NCI-H510A (cell line): ENCODE results near the gene NFIA.

Source experiments
- DNase-seq: peaks from one replicate; lab custom pipeline; 2025; lab: John Stamatoyannopoulos, UW

NFIA gene

GRCh38 chr1:61082311-61083012, at the start of gene NFIA:
Gene NFIA, plus strand, starts transcription at chr1:61082561.
- DNase-seq: peak; percentile 64

GRCh38 chr1:61035880-61036279, 46.5 kb upstream of the NFIA start:
- DNase-seq: no peak

GRCh38 chr1:61042466-61043009, 39.8 kb upstream of the NFIA start:
- DNase-seq: no peak

GRCh38 chr1:61043010-61043820, 39.1 kb upstream of the NFIA start:
- DNase-seq: peak; percentile 67

- no peak for DNase-seq
These were observed 35.9 kb upstream of the NFIA start for GRCh38 chr1:61046434-61046833.

GRCh38 chr1:61047061-61047460, 35.3 kb upstream of the NFIA start:
- DNase-seq: no peak

GRCh38 chr1:61049850-61050540, 32.4 kb upstream of the NFIA start:
- peak; percentile 78 for DNase-seq

- DNase-seq: no peak
These were observed 31.6 kb upstream of the NFIA start for GRCh38 chr1:61050541-61051442.

GRCh38 chr1:61051443-61051718, 31.0 kb upstream of the NFIA start:
- DNase-seq: no peak

- no peak for DNase-seq
These were observed 30.5 kb upstream of the NFIA start for GRCh38 chr1:61051719-61052394.

- no peak for DNase-seq
These were observed 29.8 kb upstream of the NFIA start for GRCh38 chr1:61052395-61053225.

GRCh38 chr1:61053226-61053711, 29.1 kb upstream of the NFIA start:
- DNase-seq: no peak

GRCh38 chr1:61053712-61054600, 28.4 kb upstream of the NFIA start:
- DNase-seq: no peak

GRCh38 chr1:61054601-61054993, 27.8 kb upstream of the NFIA start:
- DNase-seq: no peak

GRCh38 chr1:61055110-61055614, 27.2 kb upstream of the NFIA start:
- DNase-seq: peak; percentile 41

- no peak for DNase-seq
These were observed 26.2 kb upstream of the NFIA start for GRCh38 chr1:61056196-61056572.

- peak; percentile 41 for DNase-seq
These were observed 25.6 kb upstream of the NFIA start for GRCh38 chr1:61056573-61057439.
